Measurements from ENCODE around the gene EXT2.

DNA sequence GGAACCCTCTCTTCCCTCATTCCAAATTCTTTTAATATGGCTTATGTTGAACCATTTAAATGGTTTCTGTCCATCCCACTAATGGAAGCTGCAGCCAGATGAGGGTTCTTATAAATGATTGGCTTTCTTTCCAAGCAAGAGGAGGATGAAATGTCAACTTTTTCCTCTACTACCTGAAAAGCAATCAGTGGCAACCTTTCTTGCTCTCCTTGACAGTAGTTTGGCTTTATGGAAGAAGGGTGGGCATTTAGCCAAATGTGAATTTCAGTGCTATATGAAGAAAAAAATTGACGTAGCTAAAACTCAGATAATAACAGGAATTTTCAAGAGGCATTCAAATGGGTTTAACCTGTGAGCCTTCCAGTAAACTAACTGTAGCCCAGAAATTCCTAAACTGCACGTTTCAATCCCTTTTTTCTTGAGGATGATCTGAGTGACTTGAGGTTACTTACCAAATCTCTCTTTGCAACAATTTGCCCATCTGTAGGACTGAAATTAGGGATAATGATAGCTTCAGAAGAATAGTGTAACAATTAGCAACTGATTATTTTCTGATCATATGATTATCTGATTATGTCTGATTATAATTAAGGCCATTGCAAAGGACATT lies 90.9 kb downstream of the EXT2 start:
- TF ChIP-seq, protein P1, sequence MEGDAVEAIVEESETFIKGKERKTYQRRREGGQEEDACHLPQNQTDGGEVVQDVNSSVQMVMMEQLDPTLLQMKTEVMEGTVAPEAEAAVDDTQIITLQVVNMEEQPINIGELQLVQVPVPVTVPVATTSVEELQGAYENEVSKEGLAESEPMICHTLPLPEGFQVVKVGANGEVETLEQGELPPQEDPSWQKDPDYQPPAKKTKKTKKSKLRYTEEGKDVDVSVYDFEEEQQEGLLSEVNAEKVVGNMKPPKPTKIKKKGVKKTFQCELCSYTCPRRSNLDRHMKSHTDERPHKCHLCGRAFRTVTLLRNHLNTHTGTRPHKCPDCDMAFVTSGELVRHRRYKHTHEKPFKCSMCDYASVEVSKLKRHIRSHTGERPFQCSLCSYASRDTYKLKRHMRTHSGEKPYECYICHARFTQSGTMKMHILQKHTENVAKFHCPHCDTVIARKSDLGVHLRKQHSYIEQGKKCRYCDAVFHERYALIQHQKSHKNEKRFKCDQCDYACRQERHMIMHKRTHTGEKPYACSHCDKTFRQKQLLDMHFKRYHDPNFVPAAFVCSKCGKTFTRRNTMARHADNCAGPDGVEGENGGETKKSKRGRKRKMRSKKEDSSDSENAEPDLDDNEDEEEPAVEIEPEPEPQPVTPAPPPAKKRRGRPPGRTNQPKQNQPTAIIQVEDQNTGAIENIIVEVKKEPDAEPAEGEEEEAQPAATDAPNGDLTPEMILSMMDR (IDR thresholded peaks at IDR 0.05; ENCODE audit: low read depth, low read length): no peak
- TF ChIP-seq EZH2phosphoT487 (IDR thresholded peaks at IDR 0.05; ENCODE audit: low read depth): no peak

All from OCI-LY3 (cell line).